H9 (cell line): ENCODE results near the gene UMAD1. TPM values are rescaled to one million over a fixed set of nuclear protein-coding genes. Genes with fewer than 3 reads are reported as not detected.

Source experiments
- DNase-seq: peaks from one replicate; pipeline ENCODE4 v3.0.0-alpha.2; 2017
- H2AFZ ChIP-seq: one replicate; pipeline ENCODE4 v1.6.1; 2013; ENCODE audit warnings: mild to moderate bottlenecking, low read length, control low read depth, moderate library complexity
- H2AK5ac ChIP-seq: 2 replicates; pipeline ENCODE4 v1.6.1; 2013; ENCODE audit warnings: low read length, control low read depth, mixed read lengths; ENCODE audit not compliant: insufficient read length
- H2BK120ac ChIP-seq: one replicate; pipeline ENCODE4 v1.6.1; 2013; ENCODE audit warnings: low read depth, mild to moderate bottlenecking, low read length, control low read depth, inconsistent platforms; ENCODE audit not compliant: poor library complexity, severe bottlenecking
- H2BK12ac ChIP-seq: 2 replicates; pipeline ENCODE4 v1.6.1; 2013; ENCODE audit warnings: low read length, control low read depth, mixed read lengths, low read depth; ENCODE audit not compliant: insufficient read length
- H2BK15ac ChIP-seq: 2 replicates; pipeline ENCODE4 v1.6.1; 2013; ENCODE audit warnings: low read depth, low read length, control low read depth
- H2BK20ac ChIP-seq: one replicate; pipeline ENCODE4 v1.6.1; 2013; ENCODE audit warnings: low read depth, mild to moderate bottlenecking, low read length, control low read depth, inconsistent platforms; ENCODE audit not compliant: poor library complexity, severe bottlenecking
- H2BK5ac ChIP-seq: 2 replicates; pipeline ENCODE4 v1.6.1; 2013; ENCODE audit warnings: low read length, control low read depth, mixed read lengths; ENCODE audit not compliant: insufficient read length
- H3K14ac ChIP-seq: 2 replicates; pipeline ENCODE4 v1.6.1; 2013; ENCODE audit warnings: low read length, control low read depth; ENCODE audit not compliant: insufficient read depth
- H3K18ac ChIP-seq: 2 replicates; pipeline ENCODE4 v1.6.1; 2013; ENCODE audit warnings: low read depth, mild to moderate bottlenecking, mixed read lengths, low read length, control low read depth; ENCODE audit not compliant: insufficient read length
- H3K23ac ChIP-seq: 2 replicates; pipeline ENCODE4 v1.6.1; 2013; ENCODE audit warnings: low read length, control low read depth, mixed read lengths, low read depth; ENCODE audit not compliant: insufficient read length
- H3K23me2 ChIP-seq: 2 replicates; pipeline ENCODE4 v1.6.1; 2013; ENCODE audit warnings: low read depth, mild to moderate bottlenecking, mixed read lengths, low read length, control low read depth; ENCODE audit not compliant: insufficient read length, poor library complexity, severe bottlenecking
- H3K27ac ChIP-seq: 2 replicates; pipeline ENCODE4 v1.5.1; 2013; ENCODE audit warnings: low read length, control low read depth, mixed read lengths, low read depth; ENCODE audit not compliant: insufficient read length
- H3K27me3 ChIP-seq: 2 replicates; pipeline ENCODE4 v1.6.1; 2013; ENCODE audit warnings: low read length, control low read depth, inconsistent platforms; ENCODE audit not compliant: insufficient read depth
- H3K4ac ChIP-seq: 2 replicates; pipeline ENCODE4 v1.6.1; 2013; ENCODE audit warnings: low read depth, mild to moderate bottlenecking, control low read depth, inconsistent platforms, low read length, moderate library complexity
- H3K4me1 ChIP-seq: 2 replicates; pipeline ENCODE4 v1.6.1; 2013; ENCODE audit warnings: low read length, control low read depth, inconsistent platforms; ENCODE audit not compliant: insufficient read depth
- H3K4me2 ChIP-seq: 2 replicates; pipeline ENCODE4 v1.6.1; 2013; ENCODE audit warnings: low read length, control low read depth, mixed read lengths; ENCODE audit not compliant: insufficient read length, insufficient read depth
- H3K56ac ChIP-seq: 2 replicates; pipeline ENCODE4 v1.6.1; 2013; ENCODE audit warnings: low read depth, mild to moderate bottlenecking, mixed read lengths, low read length, control low read depth; ENCODE audit not compliant: insufficient read length
- H3K79me1 ChIP-seq: 2 replicates; pipeline ENCODE4 v1.6.1; 2013; ENCODE audit warnings: low read depth, mild to moderate bottlenecking, moderate library complexity, low read length, control low read depth, inconsistent platforms; ENCODE audit not compliant: insufficient read depth, poor library complexity, severe bottlenecking
- H3K79me2 ChIP-seq: 2 replicates; pipeline ENCODE4 v1.6.1; 2013; ENCODE audit warnings: low read length, control low read depth, inconsistent platforms; ENCODE audit not compliant: insufficient read depth
- H3K9ac ChIP-seq: 2 replicates; pipeline ENCODE4 v1.6.1; 2013; ENCODE audit warnings: low read length, control low read depth, mixed read lengths; ENCODE audit not compliant: insufficient read length; ENCODE audit errors: extremely low read depth
- H3K9me3 ChIP-seq: one replicate; pipeline ENCODE4 v1.6.1; 2013; ENCODE audit warnings: low read depth, low read length, inconsistent platforms; ENCODE audit not compliant: control insufficient read depth
- H3T11ph ChIP-seq: one replicate; pipeline ENCODE4 v1.6.1; 2013; ENCODE audit warnings: mild to moderate bottlenecking, low read length, control low read depth, inconsistent platforms
- H4K20me1 ChIP-seq: one replicate; pipeline ENCODE4 v1.6.1; 2013; ENCODE audit not compliant: control insufficient read depth, insufficient read length, insufficient read depth
- H4K5ac ChIP-seq: 2 replicates; pipeline ENCODE4 v1.6.1; 2013; ENCODE audit warnings: low read depth, mild to moderate bottlenecking, mixed read lengths, low read length, control low read depth; ENCODE audit not compliant: insufficient read length
- H4K8ac ChIP-seq: replicated peaks from 2 replicates; pipeline ENCODE4 v1.6.1; 2013; ENCODE audit warnings: low read length, control low read depth, mixed read lengths, low read depth; ENCODE audit not compliant: insufficient read length
- H4K91ac ChIP-seq: 2 replicates; pipeline ENCODE4 v1.6.1; 2013; ENCODE audit warnings: low read depth, mild to moderate bottlenecking, moderate library complexity, mixed read lengths, low read length, control low read depth; ENCODE audit not compliant: insufficient read length
- H3K27ac Mint-ChIP-seq, 3 experiments: 2 replicates in 2 of 3; 3 replicates in 1 of 3; pipeline ENCODE4 v1.8.0; 2020 to 2021; ENCODE audit warnings: mixed read lengths in 3 of 3, mild to moderate bottlenecking in 1 of 3, moderate library complexity in 1 of 3
- H3K27me3 Mint-ChIP-seq: 2 replicates; pipeline ENCODE4 v1.8.0; 2021; ENCODE audit warnings: low read depth, mild to moderate bottlenecking, moderate library complexity, mixed read lengths
- H3K36me3 Mint-ChIP-seq, 3 experiments: 2 replicates in 2 of 3; 3 replicates in 1 of 3; pipeline ENCODE4 v1.8.0; 2020 to 2021; ENCODE audit warnings: low read depth in 3 of 3, mixed read lengths in 3 of 3; ENCODE audit not compliant: insufficient read depth in 1 of 3
- H3K4me1 Mint-ChIP-seq, 2 experiments: 2 replicates each; pipeline ENCODE4 v1.8.0; 2020; ENCODE audit warnings: mixed read lengths in 2 of 2
- H3K4me3 Mint-ChIP-seq, 2 experiments: 2 replicates in 1 of 2; 3 replicates in 1 of 2; pipeline ENCODE4 v1.8.0; 2020 to 2021; ENCODE audit warnings: mild to moderate bottlenecking in 2 of 2, mixed read lengths in 2 of 2, moderate library complexity in 1 of 2
- H3K9me3 Mint-ChIP-seq, 2 experiments: 2 replicates in 1 of 2; 3 replicates in 1 of 2; pipeline ENCODE4 v1.8.0; 2020; ENCODE audit warnings: mild to moderate bottlenecking in 2 of 2, mixed read lengths in 2 of 2, moderate library complexity in 1 of 2
- CTCF ChIP-seq: fragments of 200-600 bp; sonication (generic); conservative IDR thresholded peaks from 3 replicates; pipeline ENCODE4 v1.8.0; 2021; ENCODE audit warnings: antibody characterized with exemption, mild to moderate bottlenecking
- WGBS: extraction: QIAGEN DNeasy Blood & Tissue Kit; methylation state at CpG from one replicate; pipeline ENCODE4 v1.1.7; 2013; ENCODE audit warnings: missing lambda C conversion rate, low lambda C conversion rate, mixed read lengths; ENCODE audit not compliant: insufficient read length; ENCODE audit errors: extremely low coverage; 5-methylcytosine and 5-hydroxymethylcytosine counted together
- total RNA-seq: library from RNA; stranded (reverse); gene quantifications from 2 replicates; pipeline ENCODE4 v1.2.1, GENCODE V29; 2021

Gene UMAD1
- total RNA-seq, 1 experiment from 2014 or later, result 8.9 TPM

DNA sequence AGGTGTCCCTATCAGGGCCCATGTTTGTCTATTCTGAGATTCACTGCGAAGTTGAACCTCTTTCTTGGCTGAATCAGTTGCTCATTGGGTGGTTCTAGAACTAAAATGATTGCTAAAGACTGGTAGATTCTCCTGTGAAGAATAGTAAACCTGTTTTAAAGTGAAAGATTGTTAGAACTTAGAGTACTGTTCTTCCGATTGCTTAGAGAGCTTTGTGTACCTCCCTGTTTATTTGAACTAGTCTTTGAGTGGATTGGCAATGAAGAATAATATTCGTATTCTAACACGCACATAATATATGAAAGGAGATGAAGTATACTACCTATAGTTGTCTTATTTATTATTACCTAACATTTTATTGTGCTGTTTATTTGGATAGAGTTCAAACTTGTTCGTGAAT is 202.7 kb downstream of the UMAD1 start:
- Histone ChIP-seq H4K5ac (no peak overlapping the region), H2BK5ac (no peak overlapping the region), H3K56ac (no peak overlapping the region), H3K23me2 (no peaks in the 10 kb centered on the region), H3K4me1 (no peaks in the 10 kb centered on the region), H3K9ac (no peak overlapping the region), H3K14ac (no peak overlapping the region), H4K91ac (no peak overlapping the region), H3K27me3 (no peaks in the 10 kb centered on the region), H3K27ac (no peak overlapping the region), H2AFZ (no peak overlapping the region), H2BK120ac (no peak overlapping the region), H3K18ac (no peak overlapping the region), H2BK12ac (no peak overlapping the region), H3K4ac (no peak overlapping the region), H4K8ac (no peak overlapping the region), H4K20me1 (no peaks in the 10 kb centered on the region), H3K79me2 (no peaks in the 10 kb centered on the region), H3T11ph (no peak overlapping the region), H3K23ac (no peak overlapping the region), H3K79me1 (no peaks in the 10 kb centered on the region), H2BK15ac (no peak overlapping the region), H3K9me3 (no peaks in the 10 kb centered on the region), H2AK5ac (no peak overlapping the region), H3K4me2 (no peak overlapping the region), H2BK20ac (no peak overlapping the region)
- H3K4me1 Mint-ChIP-seq, result peaks cover 11% of the 10 kb centered on the region in 2 experiments
- no peak for TF ChIP-seq CTCF
- no peaks in the 10 kb centered on the region for H3K27me3 Mint-ChIP-seq
- no peak overlapping the region for H3K27ac Mint-ChIP-seq
- WGBS, result no CpG with 5 or more reads among the region's 5 CpGs
- no peak for DNase-seq
- no peaks in the 10 kb centered on the region; a peak in 1 of 7 replicates for H3K36me3 Mint-ChIP-seq
- no peaks in the 10 kb centered on the region for H3K9me3 Mint-ChIP-seq
- H3K4me3 Mint-ChIP-seq, result no peak overlapping the region
